ENCODE measurements around the gene KCNJ9.

The KCNJ9 gene

DNA sequence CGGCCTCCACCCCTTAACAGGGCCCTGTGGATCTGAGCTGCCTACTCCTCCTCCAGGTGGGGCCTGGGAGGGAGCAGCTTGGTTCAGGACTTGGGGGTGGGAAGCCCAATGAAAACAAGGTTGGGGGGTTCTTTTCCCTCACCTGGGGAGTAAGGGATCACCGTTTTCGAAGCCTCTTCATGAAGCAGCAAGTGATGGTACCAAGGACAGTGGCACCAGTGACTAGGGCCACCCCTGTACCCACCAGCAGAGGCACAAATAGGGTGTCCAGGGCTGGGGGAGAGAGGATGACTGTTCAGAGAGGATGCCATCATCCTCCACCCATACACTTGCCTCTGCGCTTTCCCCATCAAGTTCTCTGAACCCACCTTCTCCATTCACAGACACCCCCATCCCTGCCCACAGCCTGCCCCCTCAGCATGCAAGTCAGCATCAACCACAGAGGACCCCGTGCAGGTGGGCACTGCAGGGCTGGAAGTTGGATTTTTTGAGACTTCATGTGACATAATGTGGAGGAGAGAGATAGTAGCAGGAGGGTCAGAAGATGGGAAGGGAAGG, 10.4 kb downstream of the KCNJ9 start:
- no peak overlapping the region for H3K4me3 ChIP-seq (IDR thresholded peaks at IDR 0.05; ENCODE audit: insufficient read depth, low read depth, low read length)
- TF ChIP-seq, protein P1, sequence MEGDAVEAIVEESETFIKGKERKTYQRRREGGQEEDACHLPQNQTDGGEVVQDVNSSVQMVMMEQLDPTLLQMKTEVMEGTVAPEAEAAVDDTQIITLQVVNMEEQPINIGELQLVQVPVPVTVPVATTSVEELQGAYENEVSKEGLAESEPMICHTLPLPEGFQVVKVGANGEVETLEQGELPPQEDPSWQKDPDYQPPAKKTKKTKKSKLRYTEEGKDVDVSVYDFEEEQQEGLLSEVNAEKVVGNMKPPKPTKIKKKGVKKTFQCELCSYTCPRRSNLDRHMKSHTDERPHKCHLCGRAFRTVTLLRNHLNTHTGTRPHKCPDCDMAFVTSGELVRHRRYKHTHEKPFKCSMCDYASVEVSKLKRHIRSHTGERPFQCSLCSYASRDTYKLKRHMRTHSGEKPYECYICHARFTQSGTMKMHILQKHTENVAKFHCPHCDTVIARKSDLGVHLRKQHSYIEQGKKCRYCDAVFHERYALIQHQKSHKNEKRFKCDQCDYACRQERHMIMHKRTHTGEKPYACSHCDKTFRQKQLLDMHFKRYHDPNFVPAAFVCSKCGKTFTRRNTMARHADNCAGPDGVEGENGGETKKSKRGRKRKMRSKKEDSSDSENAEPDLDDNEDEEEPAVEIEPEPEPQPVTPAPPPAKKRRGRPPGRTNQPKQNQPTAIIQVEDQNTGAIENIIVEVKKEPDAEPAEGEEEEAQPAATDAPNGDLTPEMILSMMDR (conservative IDR thresholded peaks at IDR 0.05; ENCODE audit: low read depth, low read length): no peak
- H3K9ac ChIP-seq: no peak overlapping the region
- H3K4me2 ChIP-seq: no peak overlapping the region
- H3K27me3 ChIP-seq (ENCODE audit: insufficient read depth, low read depth): no peaks in the 10 kb centered on the region
- H4K20me1 ChIP-seq (ENCODE audit: insufficient read depth): no peaks in the 10 kb centered on the region
- H3K79me2 ChIP-seq (ENCODE audit: insufficient read depth, low read depth): 0 out of 2 replicates have a peak, but pooled peaks cover 3% of the 10 kb centered on the region
- no peak overlapping the region for H2AFZ ChIP-seq (ENCODE audit: low read depth)
- peaks cover 4% of the 10 kb centered on the region for H3K4me1 ChIP-seq (ENCODE audit: low read depth, poor library complexity, severe bottlenecking)
- no peak overlapping the region for H3K27ac ChIP-seq
- H3K36me3 ChIP-seq (ENCODE audit: insufficient read depth): no peaks in the 10 kb centered on the region

DNA sequence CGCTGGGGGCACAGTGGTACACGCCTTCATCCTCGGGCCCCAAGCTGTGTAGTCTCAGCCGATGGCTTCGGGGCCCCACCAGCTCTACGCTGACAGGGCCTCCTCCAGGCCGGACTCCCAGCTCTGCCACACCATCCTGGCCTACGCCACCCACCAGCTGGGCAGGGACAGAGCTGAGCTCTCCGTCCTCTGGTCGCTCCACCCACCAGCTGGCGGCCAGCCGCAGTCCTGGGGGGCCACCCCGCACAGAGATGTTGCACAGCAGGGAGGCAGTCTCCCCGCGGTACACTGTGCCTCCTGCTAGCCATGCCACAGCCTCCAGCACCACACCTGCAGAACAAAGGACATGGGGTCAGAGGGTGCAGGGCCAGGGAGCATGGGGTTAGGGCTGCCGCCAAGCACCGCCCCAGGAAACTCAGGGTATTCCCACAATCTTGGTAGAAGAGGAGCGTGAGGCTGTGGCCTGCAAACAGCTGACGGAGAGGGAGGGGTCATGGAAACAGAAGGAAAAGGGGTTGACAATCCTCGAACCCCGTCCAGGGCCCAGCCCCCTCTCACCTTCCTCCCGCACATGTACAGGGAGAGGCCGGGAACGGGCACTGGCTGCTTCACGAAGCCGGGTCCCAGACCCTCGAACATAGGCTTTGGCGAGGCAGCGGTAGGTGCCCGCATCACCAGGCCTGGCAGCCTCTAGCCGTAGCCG, 11.2 kb downstream of the KCNJ9 start:
- Histone ChIP-seq H3K4me3 (IDR thresholded peaks at IDR 0.05; ENCODE audit: insufficient read depth, low read depth, low read length) (no peak overlapping the region), H3K4me2 (no peak overlapping the region), H3K27me3 (ENCODE audit: insufficient read depth, low read depth) (no peaks in the 10 kb centered on the region), H2AFZ (ENCODE audit: low read depth) (no peak overlapping the region), H3K36me3 (ENCODE audit: insufficient read depth) (no peaks in the 10 kb centered on the region), H3K79me2 (ENCODE audit: insufficient read depth, low read depth) (peaks cover 10% of the 10 kb centered on the region; the same call in 1 of the 2 replicates), H4K20me1 (ENCODE audit: insufficient read depth) (no peaks in the 10 kb centered on the region), H3K4me1 (ENCODE audit: low read depth, poor library complexity, severe bottlenecking) (peaks cover 11% of the 10 kb centered on the region), H3K27ac (no peak overlapping the region), H3K9ac (no peak overlapping the region)
- TF ChIP-seq, protein P1 (conservative IDR thresholded peaks at IDR 0.05; ENCODE audit: low read depth, low read length): no peak

DNA sequence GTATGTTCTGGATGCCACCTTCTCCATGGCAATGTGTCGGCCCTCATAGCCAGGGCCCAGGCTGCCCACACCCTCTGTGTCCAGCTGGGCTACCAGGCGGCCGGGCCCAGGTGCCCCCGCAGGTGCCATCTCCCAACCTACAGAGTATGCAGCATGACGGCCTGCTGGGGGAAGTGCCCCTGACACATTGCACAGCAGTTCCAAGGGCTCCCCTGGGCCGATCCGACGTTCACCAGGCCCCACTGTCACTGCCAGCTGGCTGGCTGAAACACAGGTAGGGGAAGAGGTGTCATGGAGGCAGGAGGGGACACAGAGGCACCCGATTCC, 11.7 kb downstream of the KCNJ9 start:
- Histone ChIP-seq H2AFZ (ENCODE audit: low read depth) (no peak overlapping the region), H3K27me3 (ENCODE audit: insufficient read depth, low read depth) (no peaks in the 10 kb centered on the region), H3K9ac (no peak overlapping the region), H3K4me2 (no peak overlapping the region), H3K27ac (no peak overlapping the region), H4K20me1 (ENCODE audit: insufficient read depth) (no peaks in the 10 kb centered on the region), H3K4me3 (IDR thresholded peaks at IDR 0.05; ENCODE audit: insufficient read depth, low read depth, low read length) (no peak overlapping the region), H3K79me2 (ENCODE audit: insufficient read depth, low read depth) (peaks cover 15% of the 10 kb centered on the region; the same call in 1 of the 2 replicates), H3K4me1 (ENCODE audit: low read depth, poor library complexity, severe bottlenecking) (peaks cover 16% of the 10 kb centered on the region), H3K36me3 (ENCODE audit: insufficient read depth) (no peaks in the 10 kb centered on the region)
- TF ChIP-seq, protein P1 (conservative IDR thresholded peaks at IDR 0.05; ENCODE audit: low read depth, low read length): no peak

- Histone ChIP-seq H3K36me3 (ENCODE audit: insufficient read depth) (no peaks in the 10 kb centered on the region), H3K4me3 (IDR thresholded peaks at IDR 0.05; ENCODE audit: insufficient read depth, low read depth, low read length) (no peak overlapping the region), H3K27ac (no peak overlapping the region), H3K4me2 (no peak overlapping the region), H3K27me3 (ENCODE audit: insufficient read depth, low read depth) (no peaks in the 10 kb centered on the region), H3K79me2 (ENCODE audit: insufficient read depth, low read depth) (peaks cover 17% of the 10 kb centered on the region; the same call in 1 of the 2 replicates), H3K4me1 (ENCODE audit: low read depth, poor library complexity, severe bottlenecking) (peaks cover 16% of the 10 kb centered on the region), H4K20me1 (ENCODE audit: insufficient read depth) (no peaks in the 10 kb centered on the region), H3K9ac (no peak overlapping the region), H2AFZ (ENCODE audit: low read depth) (no peak overlapping the region)
- TF ChIP-seq, protein P1 (conservative IDR thresholded peaks at IDR 0.05; ENCODE audit: low read depth, low read length): no peak
Observed at GRCh38 chr1:160093624-160094290, 12.4 kb downstream of the KCNJ9 start.

All from KMS-11 (cell line).